LNCaP clone FGC (cell line): Measurements from ENCODE around the gene NOLC1.
A peak's percentile ranks its signal among the peaks of the same experiment; 100 is the strongest.

Experiments
- DNase-seq: peaks from one replicate; pipeline ENCODE4 v3.0.0-alpha.2; 2011; ENCODE audit warnings: low read depth
- H3K4me3 ChIP-seq: 2 replicates; pipeline ENCODE4 v1.5.1; 2011; ENCODE audit warnings: mild to moderate bottlenecking, low read depth, low read length, control low read depth
- CTCF ChIP-seq: IDR thresholded peaks from 2 replicates; pipeline ENCODE4 v1.5.1; 2012; ENCODE audit warnings: mild to moderate bottlenecking; ENCODE audit not compliant: control insufficient read depth, insufficient read depth; ENCODE audit errors: extremely low read depth

Gene NOLC1

GRCh38 chr10:102118867-102119266 is 33.3 kb upstream of the NOLC1 start:
- peak overlapping the region; percentile 96 for H3K4me3 ChIP-seq
- no peak for TF ChIP-seq CTCF
- no peak for DNase-seq

DNA sequence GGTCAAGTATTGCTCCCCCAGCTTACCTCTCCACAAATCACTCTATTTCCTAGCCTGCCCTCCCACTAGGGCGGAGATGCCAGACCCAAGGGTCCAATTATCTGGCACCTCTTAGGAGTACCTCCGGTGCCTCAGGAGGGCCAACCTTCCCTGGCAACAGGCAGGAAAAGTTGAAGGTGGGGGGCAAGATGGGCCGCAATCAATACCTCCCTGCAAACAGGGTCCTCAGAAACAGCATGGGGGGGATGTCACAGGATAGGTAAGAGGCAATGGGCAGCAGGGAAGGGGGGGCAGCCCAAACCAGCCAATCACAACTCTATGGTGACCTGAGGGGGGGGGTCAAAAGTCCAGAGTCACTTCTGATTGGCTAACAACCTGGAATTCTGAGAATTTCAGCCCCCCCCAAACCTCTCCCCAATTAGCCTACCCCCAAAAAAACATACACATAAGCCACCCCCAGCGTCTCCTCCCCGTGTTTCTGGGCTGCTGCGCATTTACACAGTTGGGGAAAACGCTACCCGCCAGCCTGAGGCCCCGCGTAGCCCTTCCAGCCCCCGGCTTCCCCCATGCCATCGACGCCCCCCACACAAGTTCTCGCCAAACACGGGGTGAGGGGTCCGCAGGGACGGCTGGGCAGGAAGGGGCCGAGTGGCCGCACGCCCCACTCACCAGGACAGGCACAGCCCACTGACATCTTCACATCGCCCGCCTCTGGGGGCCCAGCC is 32.6 kb upstream of the NOLC1 start:
- H3K4me3 ChIP-seq, result peak overlapping the region; percentile 96
- DNase-seq, result no peak
- no peak for TF ChIP-seq CTCF

DNA sequence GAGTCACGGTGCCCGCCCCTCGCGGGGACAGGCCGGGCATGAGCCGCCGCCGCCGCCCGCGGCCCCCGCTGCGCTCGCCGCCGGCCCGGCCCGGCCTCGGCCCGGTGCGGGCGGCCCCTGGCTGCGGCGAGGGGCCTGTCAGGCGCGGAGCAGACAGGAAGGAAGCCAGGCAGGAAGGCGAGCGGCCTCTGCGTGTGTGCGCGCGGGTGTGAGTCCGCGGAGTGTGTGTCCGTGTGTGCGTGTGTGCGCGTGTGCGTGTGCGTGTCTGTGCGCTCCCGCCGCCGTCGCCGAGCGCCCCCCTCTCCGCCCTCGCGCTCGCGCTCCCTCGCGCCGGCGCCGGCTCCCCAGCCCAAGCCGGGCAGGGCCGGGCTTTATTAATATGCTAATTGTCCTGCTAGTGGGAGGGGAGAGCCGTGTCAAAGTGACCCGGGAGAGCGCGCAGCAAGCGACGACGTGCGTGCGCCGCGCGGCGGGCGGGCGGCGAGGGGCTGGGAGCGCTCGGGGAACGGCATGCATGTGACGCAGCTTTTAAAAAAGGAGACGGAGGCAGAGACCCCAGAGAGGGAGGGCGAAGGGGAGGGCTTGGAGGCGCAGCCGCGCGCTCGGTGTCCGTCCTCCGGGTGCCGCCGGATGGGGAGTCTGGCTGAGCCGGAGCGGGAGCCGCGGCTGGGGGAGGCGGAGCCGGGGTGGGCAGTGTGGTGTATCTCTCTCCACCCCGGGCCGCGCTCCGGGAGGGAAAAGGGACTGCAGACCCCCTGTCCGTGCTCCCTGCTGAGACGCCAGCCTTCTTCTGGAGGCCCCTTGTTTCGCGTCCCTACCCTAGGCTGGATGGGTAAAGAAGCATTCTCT is 31.8 kb upstream of the NOLC1 start, which contains the start of gene LDB1:
LDB1 (minus strand) TSS at position 227 of the 849 bp plus-strand sequence. CDS start 258 bp downstream, outside the sequence.
- no peak for TF ChIP-seq CTCF
- DNase-seq, result no peak
- H3K4me3 ChIP-seq, result peak within 1 kb of the TSS; percentile 96

- no peak for TF ChIP-seq CTCF
- H3K4me3 ChIP-seq, result peak overlapping the region; percentile 96
- no peak for DNase-seq
Measured at GRCh38 chr10:102120991-102121738, 31.0 kb upstream of the NOLC1 start.

DNA sequence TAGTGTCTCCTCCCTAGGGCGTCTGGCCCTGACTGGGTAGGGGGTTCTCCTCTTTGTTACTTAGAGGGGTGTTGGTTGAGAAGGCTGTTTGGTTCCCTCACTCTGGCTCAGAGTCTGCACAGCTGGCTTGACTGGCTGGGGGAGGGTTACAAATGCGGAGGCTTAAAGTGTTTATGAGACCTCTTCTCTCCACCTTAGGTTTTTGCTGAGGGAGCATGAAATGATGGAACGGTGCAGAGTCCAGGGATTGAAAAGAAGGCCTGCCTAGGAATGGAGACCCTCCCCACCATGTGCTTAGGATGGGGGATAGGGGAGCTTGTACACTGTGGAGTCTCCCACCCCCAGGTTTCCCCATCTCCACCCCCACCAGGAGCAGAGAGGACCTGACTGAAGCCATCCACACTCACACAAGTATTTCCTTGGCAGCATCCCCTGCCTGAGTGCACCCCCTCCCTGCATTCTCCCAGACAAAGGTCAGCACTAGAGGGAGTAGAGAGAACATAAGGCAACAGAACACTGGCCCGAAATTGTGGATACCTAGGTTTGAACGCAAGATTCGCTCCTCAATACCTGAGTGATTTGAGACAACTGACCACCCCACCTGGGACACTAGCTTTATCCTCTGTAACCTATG is 30.3 kb upstream of the NOLC1 start:
- no peak for DNase-seq
- no peak overlapping the region for H3K4me3 ChIP-seq
- no peak for TF ChIP-seq CTCF

GRCh38 chr10:102122450-102122849 is 29.7 kb upstream of the NOLC1 start:
- TF ChIP-seq CTCF, result no peak
- DNase-seq, result no peak
- no peak overlapping the region for H3K4me3 ChIP-seq
